ENCODE data around the gene LENG8.
A peak's percentile ranks its signal among the peaks of the same experiment; 100 is the strongest.
"Not testable (repeated sequence)": the region's sequence is repeated elsewhere in the genome, so short reads cannot be mapped to it uniquely, and the experiment has no call there.

Gene LENG8

GRCh38 chr19:54464044-54464629 is 15.1 kb downstream of the LENG8 start:
- TF ChIP-seq CTCF (IDR thresholded peaks at IDR 0.05; ENCODE audit: insufficient read depth, low read length, poor library complexity, severe bottlenecking) (no peak), EZH2phosphoT487 (conservative IDR thresholded peaks at IDR 0.05; ENCODE audit: low read length) (no peak)
- peak overlapping the region; percentile 81 for H3K27ac ChIP-seq (ENCODE audit: low read depth, low read length)
- peaks cover 24% of the 10 kb centered on the region; the same call in 1 of the 2 replicates for H3F3A ChIP-seq (ENCODE audit: insufficient read depth)
- H3K27me3 ChIP-seq (ENCODE audit: low read length), result no peaks in the 10 kb centered on the region
- H3K4me3 ChIP-seq (ENCODE audit: insufficient read depth, low read length, poor library complexity, severe bottlenecking), result peak overlapping the region; percentile 66
- peak overlapping the region; percentile 47 for H3K9ac ChIP-seq (ENCODE audit: low read length)
- peak overlapping the region; percentile 90 for H2AFZ ChIP-seq (ENCODE audit: low read depth, low read length, severe bottlenecking)
- peak overlapping the region; percentile 77 for H3K4me2 ChIP-seq (ENCODE audit: low read depth, low read length, poor library complexity, severe bottlenecking)
- no peaks in the 10 kb centered on the region for H3K36me3 ChIP-seq (ENCODE audit: low read length)
- H3K79me2 ChIP-seq (ENCODE audit: insufficient read depth, low read length), result no peaks in the 10 kb centered on the region
- H4K20me1 ChIP-seq (ENCODE audit: low read depth, low read length), result no peaks in the 10 kb centered on the region; the same call in 1 of the 2 replicates
- H3K9me3 ChIP-seq (ENCODE audit: insufficient read depth, low read length), result no peaks in the 10 kb centered on the region
- H3K9me2 ChIP-seq (replicated peaks; ENCODE audit: insufficient read depth, low read length), result no peaks in the 10 kb centered on the region

- Histone ChIP-seq H3F3A (ENCODE audit: insufficient read depth) (peaks cover 24% of the 10 kb centered on the region; the same call in 1 of the 2 replicates), H3K36me3 (ENCODE audit: low read length) (no peaks in the 10 kb centered on the region), H3K9ac (ENCODE audit: low read length) (peak overlapping the region; percentile 47), H2AFZ (ENCODE audit: low read depth, low read length, severe bottlenecking) (peak overlapping the region; percentile 90), H3K79me2 (ENCODE audit: insufficient read depth, low read length) (no peaks in the 10 kb centered on the region), H3K27me3 (ENCODE audit: low read length) (no peaks in the 10 kb centered on the region), H4K20me1 (ENCODE audit: low read depth, low read length) (no peaks in the 10 kb centered on the region; the same call in 1 of the 2 replicates), H3K9me2 (replicated peaks; ENCODE audit: insufficient read depth, low read length) (no peaks in the 10 kb centered on the region), H3K9me3 (ENCODE audit: insufficient read depth, low read length) (no peaks in the 10 kb centered on the region), H3K4me3 (ENCODE audit: insufficient read depth, low read length, poor library complexity, severe bottlenecking) (peak overlapping the region; percentile 66), H3K27ac (ENCODE audit: low read depth, low read length) (peak overlapping the region; percentile 81), H3K4me2 (ENCODE audit: low read depth, low read length, poor library complexity, severe bottlenecking) (peak overlapping the region; percentile 77)
- TF ChIP-seq EZH2phosphoT487 (conservative IDR thresholded peaks at IDR 0.05; ENCODE audit: low read length) (no peak), CTCF (IDR thresholded peaks at IDR 0.05; ENCODE audit: insufficient read depth, low read length, poor library complexity, severe bottlenecking) (no peak)
These were observed 15.8 kb downstream of the LENG8 start for GRCh38 chr19:54464630-54465425.

GRCh38 chr19:54465426-54466109 is 16.6 kb downstream of the LENG8 start:
- Histone ChIP-seq H2AFZ (ENCODE audit: low read depth, low read length, severe bottlenecking) (no peak overlapping the region), H3K4me3 (ENCODE audit: insufficient read depth, low read length, poor library complexity, severe bottlenecking) (no peak overlapping the region), H4K20me1 (ENCODE audit: low read depth, low read length) (no peaks in the 10 kb centered on the region), H3K36me3 (ENCODE audit: low read length) (no peaks in the 10 kb centered on the region), H3K4me2 (ENCODE audit: low read depth, low read length, poor library complexity, severe bottlenecking) (no peak overlapping the region), H3K9me3 (ENCODE audit: insufficient read depth, low read length) (no peaks in the 10 kb centered on the region), H3K27me3 (ENCODE audit: low read length) (no peaks in the 10 kb centered on the region), H3K79me2 (ENCODE audit: insufficient read depth, low read length) (no peaks in the 10 kb centered on the region), H3K9ac (ENCODE audit: low read length) (no peak overlapping the region), H3F3A (ENCODE audit: insufficient read depth) (peaks cover 24% of the 10 kb centered on the region; the same call in 1 of the 2 replicates), H3K27ac (ENCODE audit: low read depth, low read length) (no peak overlapping the region), H3K9me2 (replicated peaks; ENCODE audit: insufficient read depth, low read length) (no peaks in the 10 kb centered on the region)
- no peak for TF ChIP-seq CTCF (IDR thresholded peaks at IDR 0.05; ENCODE audit: insufficient read depth, low read length, poor library complexity, severe bottlenecking)
- no peak for TF ChIP-seq EZH2phosphoT487 (conservative IDR thresholded peaks at IDR 0.05; ENCODE audit: low read length)

GRCh38 chr19:54466110-54466480 is 17.1 kb downstream of the LENG8 start:
- not testable (repeated sequence) for H3K27me3 ChIP-seq (ENCODE audit: low read length); H4K20me1 ChIP-seq (ENCODE audit: low read depth, low read length); H3K27ac ChIP-seq (ENCODE audit: low read depth, low read length); H3K9ac ChIP-seq (ENCODE audit: low read length); H3K4me2 ChIP-seq (ENCODE audit: low read depth, low read length, poor library complexity, severe bottlenecking); H2AFZ ChIP-seq (ENCODE audit: low read depth, low read length, severe bottlenecking); H3K79me2 ChIP-seq (ENCODE audit: insufficient read depth, low read length); H3K4me3 ChIP-seq (ENCODE audit: insufficient read depth, low read length, poor library complexity, severe bottlenecking); H3K9me2 ChIP-seq (replicated peaks; ENCODE audit: insufficient read depth, low read length); H3K9me3 ChIP-seq (ENCODE audit: insufficient read depth, low read length); H3K36me3 ChIP-seq (ENCODE audit: low read length)
- H3F3A ChIP-seq (ENCODE audit: insufficient read depth), result peaks cover 23% of the 10 kb centered on the region; the same call in 1 of the 2 replicates

Data from SU-DHL-6 (cell line).